ENCODE data around the gene DNER. TPM values are rescaled to one million over a fixed set of nuclear protein-coding genes. Genes with fewer than 3 reads are reported as not detected.
"Not testable (repeated sequence)": the region's sequence is repeated elsewhere in the genome, so short reads cannot be mapped to it uniquely, and the experiment has no call there.

Gene DNER
- total RNA-seq, 2 experiments from 2014 or later: not detected

- Mint-ChIP-seq H3K9me3 (no peaks in the 10 kb centered on the region), H3K27me3 (peaks cover 19% of the 10 kb centered on the region), H3K36me3 (no peaks in the 10 kb centered on the region), H3K4me3 (no peak overlapping the region), H3K27ac (no peak overlapping the region), H3K4me1 (no peaks in the 10 kb centered on the region)
- DNase-seq: no peak
These were observed 18.4 kb downstream of the DNER start for GRCh38 chr2:229695961-229696360.

- H3K9me3 Mint-ChIP-seq, H3K4me3 Mint-ChIP-seq, DNase-seq, H3K27ac Mint-ChIP-seq, H3K36me3 Mint-ChIP-seq, H3K4me1 Mint-ChIP-seq: not testable (repeated sequence)
- peaks cover 16% of the 10 kb centered on the region for H3K27me3 Mint-ChIP-seq
These were observed 20.5 kb downstream of the DNER start for GRCh38 chr2:229693845-229694244.

GRCh38 chr2:229691631-229692030 lies 22.7 kb downstream of the DNER start:
- Mint-ChIP-seq H3K36me3 (no peaks in the 10 kb centered on the region), H3K27me3 (peaks cover 23% of the 10 kb centered on the region), H3K27ac (no peak overlapping the region), H3K9me3 (no peaks in the 10 kb centered on the region), H3K4me3 (no peak overlapping the region), H3K4me1 (no peaks in the 10 kb centered on the region)
- no peak for DNase-seq

GRCh38 chr2:229689307-229689839 lies 25.0 kb downstream of the DNER start:
- Mint-ChIP-seq H3K36me3 (no peaks in the 10 kb centered on the region), H3K27ac (no peak overlapping the region), H3K27me3 (peaks cover 25% of the 10 kb centered on the region), H3K4me1 (no peaks in the 10 kb centered on the region), H3K9me3 (no peaks in the 10 kb centered on the region), H3K4me3 (no peak overlapping the region)
- DNase-seq: no peak

GRCh38 chr2:229688141-229688540 lies 26.2 kb downstream of the DNER start:
- no peaks in the 10 kb centered on the region for H3K36me3 Mint-ChIP-seq
- no peak for DNase-seq
- H3K27ac Mint-ChIP-seq: no peak overlapping the region
- no peak overlapping the region for H3K4me3 Mint-ChIP-seq
- no peaks in the 10 kb centered on the region for H3K4me1 Mint-ChIP-seq
- no peaks in the 10 kb centered on the region for H3K9me3 Mint-ChIP-seq
- peaks cover 29% of the 10 kb centered on the region for H3K27me3 Mint-ChIP-seq

- Mint-ChIP-seq H3K4me3 (no peak overlapping the region), H3K9me3 (no peaks in the 10 kb centered on the region), H3K27ac (no peak overlapping the region), H3K27me3 (peaks cover 34% of the 10 kb centered on the region), H3K36me3 (no peaks in the 10 kb centered on the region), H3K4me1 (no peaks in the 10 kb centered on the region)
- DNase-seq: no peak
These were observed 28.0 kb downstream of the DNER start for GRCh38 chr2:229686122-229686919.

GRCh38 chr2:229684942-229685562 lies 29.3 kb downstream of the DNER start:
- H3K27ac Mint-ChIP-seq: no peak overlapping the region
- no peak for DNase-seq
- H3K4me1 Mint-ChIP-seq: no peaks in the 10 kb centered on the region
- H3K4me3 Mint-ChIP-seq: no peak overlapping the region
- no peaks in the 10 kb centered on the region for H3K36me3 Mint-ChIP-seq
- H3K27me3 Mint-ChIP-seq: peaks cover 41% of the 10 kb centered on the region
- H3K9me3 Mint-ChIP-seq: no peaks in the 10 kb centered on the region

- peaks cover 51% of the 10 kb centered on the region for H3K27me3 Mint-ChIP-seq
- H3K4me1 Mint-ChIP-seq: no peaks in the 10 kb centered on the region
These were observed 34.8 kb downstream of the DNER start for GRCh38 chr2:229679393-229680125.

GRCh38 chr2:229675569-229675968 lies 38.8 kb downstream of the DNER start:
- no peak overlapping the region for H3K27ac Mint-ChIP-seq
- H3K4me3 Mint-ChIP-seq: no peak overlapping the region
- H3K9me3 Mint-ChIP-seq: no peaks in the 10 kb centered on the region
- H3K27me3 Mint-ChIP-seq: peaks cover 54% of the 10 kb centered on the region
- no peaks in the 10 kb centered on the region for H3K4me1 Mint-ChIP-seq
- no peaks in the 10 kb centered on the region for H3K36me3 Mint-ChIP-seq
- DNase-seq: no peak

More at GRCh38 chr2:229679393-229680125, 34.8 kb downstream of the DNER start:
- no peak overlapping the region for H3K27ac Mint-ChIP-seq
- DNase-seq: no peak
- H3K9me3 Mint-ChIP-seq: no peaks in the 10 kb centered on the region
- H3K4me3 Mint-ChIP-seq: no peak overlapping the region
- H3K36me3 Mint-ChIP-seq: no peaks in the 10 kb centered on the region

GRCh38 chr2:229674830-229675530 lies 39.4 kb downstream of the DNER start:
- Mint-ChIP-seq H3K4me1 (no peaks in the 10 kb centered on the region), H3K27me3 (peaks cover 51% of the 10 kb centered on the region), H3K27ac (no peak overlapping the region), H3K36me3 (no peaks in the 10 kb centered on the region), H3K9me3 (no peaks in the 10 kb centered on the region), H3K4me3 (no peak overlapping the region)
- DNase-seq: no peak

GRCh38 chr2:229673676-229674075 lies 40.7 kb downstream of the DNER start:
- H3K9me3 Mint-ChIP-seq: no peaks in the 10 kb centered on the region
- no peak overlapping the region for H3K27ac Mint-ChIP-seq
- no peak overlapping the region for H3K4me3 Mint-ChIP-seq
- peaks cover 45% of the 10 kb centered on the region for H3K27me3 Mint-ChIP-seq
- no peaks in the 10 kb centered on the region for H3K36me3 Mint-ChIP-seq
- no peaks in the 10 kb centered on the region for H3K4me1 Mint-ChIP-seq
- DNase-seq: no peak

GRCh38 chr2:229672021-229672420 lies 42.3 kb downstream of the DNER start:
- H3K27me3 Mint-ChIP-seq: peaks cover 29% of the 10 kb centered on the region
- H3K4me1 Mint-ChIP-seq: no peaks in the 10 kb centered on the region
- H3K4me3 Mint-ChIP-seq: no peak overlapping the region

GRCh38 chr2:229669841-229670240 lies 44.5 kb downstream of the DNER start:
- H3K27me3 Mint-ChIP-seq: peaks cover 22% of the 10 kb centered on the region
- DNase-seq: no peak
- H3K27ac Mint-ChIP-seq: no peak overlapping the region
- H3K4me3 Mint-ChIP-seq: no peak overlapping the region
- H3K9me3 Mint-ChIP-seq: no peaks in the 10 kb centered on the region
- no peaks in the 10 kb centered on the region for H3K36me3 Mint-ChIP-seq
- H3K4me1 Mint-ChIP-seq: no peaks in the 10 kb centered on the region

More at GRCh38 chr2:229672021-229672420, 42.3 kb downstream of the DNER start:
- Mint-ChIP-seq H3K27ac (no peak overlapping the region), H3K9me3 (no peaks in the 10 kb centered on the region), H3K36me3 (no peaks in the 10 kb centered on the region)
- no peak for DNase-seq

- H3K27ac Mint-ChIP-seq: no peak overlapping the region
- H3K9me3 Mint-ChIP-seq: no peaks in the 10 kb centered on the region
- no peaks in the 10 kb centered on the region for H3K36me3 Mint-ChIP-seq
- H3K4me1 Mint-ChIP-seq: no peaks in the 10 kb centered on the region
- DNase-seq: no peak
- no peak overlapping the region for H3K4me3 Mint-ChIP-seq
- peaks cover 8% of the 10 kb centered on the region for H3K27me3 Mint-ChIP-seq
These were observed 47.5 kb downstream of the DNER start for GRCh38 chr2:229666811-229667210.

GRCh38 chr2:229665158-229665557 lies 49.2 kb downstream of the DNER start:
- Mint-ChIP-seq H3K4me1 (no peaks in the 10 kb centered on the region), H3K9me3 (no peaks in the 10 kb centered on the region), H3K27ac (no peak overlapping the region), H3K4me3 (no peak overlapping the region), H3K27me3 (peaks cover 6% of the 10 kb centered on the region), H3K36me3 (no peaks in the 10 kb centered on the region)
- no peak for DNase-seq

Measured in activated naive CD8-positive, alpha-beta T cell treated with anti-CD3 and anti-CD28 coated beads for 36 hours (primary cell).